DOHH2 (cell line): ENCODE results near the gene RAB31.

Source experiments
- CTCF ChIP-seq: fragments of 200-600 bp; sonication (generic); IDR thresholded peaks from one replicate; pipeline ENCODE4 v1.5.1; 2014; ENCODE audit warnings: antibody characterized with exemption, mild to moderate bottlenecking, low read depth, low read length; ENCODE audit not compliant: poor library complexity, severe bottlenecking
- EZH2phosphoT487 ChIP-seq: fragments of 200-600 bp; sonication (generic); IDR thresholded peaks from 2 replicates; pipeline ENCODE4 v1.6.1; 2017; ENCODE audit warnings: borderline replicate concordance, mild to moderate bottlenecking, antibody characterized with exemption, low read length, moderate library complexity, mixed read lengths

GRCh38 chr18:9788140-9788539, 80.0 kb downstream of the RAB31 start:
- TF ChIP-seq EZH2phosphoT487 (no peak), CTCF (no peak)
